AG04449 (cell line): Measurements from ENCODE around the gene CNTN4.

Experiments
- CTCF ChIA-PET: fragments of 350-600 bp; formaldehyde crosslinking; extraction: SDS; loops from one replicate; lab custom pipeline; 2021; ENCODE audit warnings: antibody characterized with exemption; lab: Yijun Ruan, JAX
- POLR2A ChIA-PET: fragments of 400-600, 350-600 bp; formaldehyde crosslinking; extraction: SDS; loops from one replicate; lab custom pipeline; 2020; ENCODE audit warnings: antibody characterized with exemption, inconsistent platforms; lab: Yijun Ruan, JAX
- DNase-seq: peaks from one replicate; pipeline ENCODE4 v3.0.0-alpha.2; 2010; ENCODE audit warnings: low read depth, low spot score
- H3K4me3 ChIP-seq: 2 replicates; pipeline ENCODE4 v1.5.1; 2011; ENCODE audit warnings: low read depth, mild to moderate bottlenecking, control low read depth, low read length
- CTCF ChIP-seq: IDR thresholded peaks from one replicate; pipeline ENCODE4 v1.5.1; 2011; ENCODE audit warnings: mild to moderate bottlenecking, moderate library complexity, low read length, control low read depth, inconsistent platforms; ENCODE audit not compliant: insufficient read depth; ENCODE audit errors: missing control alignments

The CNTN4 gene

GRCh38 chr3:2477620-2478019 lies 379.0 kb downstream of the CNTN4 start:
- H3K4me3 ChIP-seq: no peak overlapping the region
- no peak for TF ChIP-seq CTCF
- CTCF ChIA-PET: no interaction called here
- POLR2A ChIA-PET: no interaction called here
- no peak for DNase-seq

GRCh38 chr3:2484162-2485026 lies 385.7 kb downstream of the CNTN4 start:
- no peak for DNase-seq
- ChIA-PET POLR2A (no interaction called here), CTCF (no interaction called here)
- no peak for TF ChIP-seq CTCF
- H3K4me3 ChIP-seq: no peak overlapping the region

GRCh38 chr3:2485027-2485375 lies 386.3 kb downstream of the CNTN4 start:
- ChIA-PET POLR2A (no interaction called here), CTCF (no interaction called here)
- no peak for TF ChIP-seq CTCF
- H3K4me3 ChIP-seq: no peak overlapping the region
- no peak for DNase-seq

- H3K4me3 ChIP-seq: no peak overlapping the region
- no peak for TF ChIP-seq CTCF
- ChIA-PET CTCF (no interaction called here), POLR2A (no interaction called here)
- DNase-seq: no peak
Observed at GRCh38 chr3:2495746-2496145, 397.1 kb downstream of the CNTN4 start.

GRCh38 chr3:2504912-2505311 lies 406.2 kb downstream of the CNTN4 start:
- no peak for TF ChIP-seq CTCF
- DNase-seq: no peak
- ChIA-PET CTCF (no interaction called here), POLR2A (no interaction called here)
- H3K4me3 ChIP-seq: no peak overlapping the region

GRCh38 chr3:2506776-2507175 lies 408.1 kb downstream of the CNTN4 start:
- DNase-seq: no peak
- H3K4me3 ChIP-seq: no peak overlapping the region
- TF ChIP-seq CTCF: no peak
- CTCF ChIA-PET: no interaction called here
- POLR2A ChIA-PET: no interaction called here
